ENCODE data around the gene NDUFC1.
"Not testable (repeated sequence)": the region's sequence is repeated elsewhere in the genome, so short reads cannot be mapped to it uniquely, and the experiment has no call there.

NDUFC1 gene

GRCh38 chr4:139301821-139302611 lies at the start of gene NDUFC1:
TSS of gene NDUFC1 (minus strand) at chr4:139302477. CDS start at chr4:139295798, 6,679 bp downstream.
- peak; percentile 51 for DNase-seq

DNA sequence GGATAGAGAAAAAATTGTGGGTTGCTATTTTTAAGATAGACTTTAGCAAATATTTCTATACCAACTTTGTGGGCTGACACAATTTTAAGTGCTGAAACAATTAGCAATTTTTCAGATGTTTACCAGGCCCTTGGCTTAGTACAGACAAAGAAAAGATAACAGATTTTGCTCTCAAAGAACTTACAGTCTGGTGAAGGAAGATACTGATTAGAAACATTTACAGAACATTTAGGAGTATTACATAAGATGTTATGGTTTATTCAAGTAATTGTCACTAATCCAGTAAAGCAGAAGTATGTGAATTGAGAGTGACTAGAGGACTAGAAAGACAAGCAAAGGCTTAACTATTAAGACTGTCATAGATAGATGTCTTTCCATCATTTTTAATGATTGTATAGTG lies 35.3 kb upstream of the NDUFC1 start:
- DNase-seq, result no peak

GRCh38 chr4:139333046-139333445 lies 30.8 kb upstream of the NDUFC1 start:
- no peak for DNase-seq

- DNase-seq, result no peak
These were observed 28.9 kb upstream of the NDUFC1 start for GRCh38 chr4:139331185-139331584.

- no peak for DNase-seq
These were observed 28.0 kb upstream of the NDUFC1 start for GRCh38 chr4:139330283-139330682.

- DNase-seq, result no peak
These were observed 27.5 kb upstream of the NDUFC1 start for GRCh38 chr4:139329665-139330200.

DNA sequence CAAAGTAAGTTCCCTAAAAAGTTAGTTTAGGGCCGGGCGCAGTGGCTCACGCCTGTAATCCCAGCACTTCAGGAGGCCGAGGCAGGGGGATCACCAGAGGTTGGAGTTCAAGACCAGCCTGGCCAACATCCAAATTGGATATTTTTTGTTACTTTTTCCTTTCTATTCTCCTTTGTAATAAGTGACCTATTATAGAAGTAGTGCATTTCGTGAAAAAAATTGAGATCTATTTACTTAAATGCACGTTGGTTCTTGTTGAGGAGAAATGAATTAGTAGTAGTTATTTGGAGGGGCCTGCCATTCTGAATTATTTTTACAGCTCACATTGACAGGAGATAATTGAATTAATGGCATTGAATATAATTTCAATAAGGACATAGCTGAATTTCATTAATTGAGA lies 22.3 kb upstream of the NDUFC1 start:
- no peak for DNase-seq

- not testable (repeated sequence) for DNase-seq
These were observed 20.3 kb upstream of the NDUFC1 start for GRCh38 chr4:139322541-139322940.

GRCh38 chr4:139322070-139322469 lies 19.8 kb upstream of the NDUFC1 start:
- not testable (repeated sequence) for DNase-seq

DNA sequence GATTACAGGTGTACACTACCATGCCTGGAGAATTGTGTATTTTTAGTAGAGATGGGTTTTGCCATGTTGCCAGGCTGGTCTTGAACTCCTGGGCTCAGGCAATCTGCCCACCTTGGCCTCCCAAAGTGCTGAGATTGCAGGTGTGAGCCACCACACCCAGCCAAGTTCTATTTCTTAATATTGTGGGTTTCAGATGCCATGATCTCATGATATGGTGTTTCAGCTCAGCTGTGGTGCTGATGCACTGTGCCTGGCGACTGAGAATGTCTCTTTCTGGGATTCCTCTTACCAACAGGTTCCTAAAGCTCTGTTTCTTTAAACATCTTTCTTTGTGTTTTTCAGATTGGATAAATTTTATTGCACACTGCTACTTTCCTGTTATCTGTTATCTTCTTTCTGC lies 17.3 kb upstream of the NDUFC1 start:
- no peak for DNase-seq

GRCh38 chr4:139317635-139318034 lies 15.4 kb upstream of the NDUFC1 start:
- no peak for DNase-seq

GRCh38 chr4:139316733-139317132 lies 14.5 kb upstream of the NDUFC1 start:
- no peak for DNase-seq

DNA sequence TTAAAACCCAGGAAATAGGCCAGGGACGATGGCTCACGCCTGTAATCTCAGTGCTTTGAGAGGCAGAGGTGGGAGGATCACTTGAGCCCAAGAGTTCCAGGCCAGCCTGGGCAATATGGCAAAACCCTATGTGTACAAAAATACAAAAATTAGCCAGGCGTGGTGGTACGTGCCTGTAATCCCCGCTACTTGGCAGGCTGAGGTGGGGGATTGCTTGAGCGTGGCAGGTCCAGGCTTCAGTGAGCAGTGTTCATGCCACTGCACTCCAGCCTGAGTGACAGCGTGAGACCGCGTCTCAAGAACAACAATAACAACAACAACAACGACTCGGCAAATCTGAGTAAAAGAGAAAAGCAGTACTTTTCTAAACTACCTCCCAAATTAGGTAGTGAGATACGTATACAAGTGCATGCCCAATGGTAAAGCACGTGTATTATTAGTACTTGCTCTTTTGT lies 13.0 kb upstream of the NDUFC1 start:
- no peak for DNase-seq

DNA sequence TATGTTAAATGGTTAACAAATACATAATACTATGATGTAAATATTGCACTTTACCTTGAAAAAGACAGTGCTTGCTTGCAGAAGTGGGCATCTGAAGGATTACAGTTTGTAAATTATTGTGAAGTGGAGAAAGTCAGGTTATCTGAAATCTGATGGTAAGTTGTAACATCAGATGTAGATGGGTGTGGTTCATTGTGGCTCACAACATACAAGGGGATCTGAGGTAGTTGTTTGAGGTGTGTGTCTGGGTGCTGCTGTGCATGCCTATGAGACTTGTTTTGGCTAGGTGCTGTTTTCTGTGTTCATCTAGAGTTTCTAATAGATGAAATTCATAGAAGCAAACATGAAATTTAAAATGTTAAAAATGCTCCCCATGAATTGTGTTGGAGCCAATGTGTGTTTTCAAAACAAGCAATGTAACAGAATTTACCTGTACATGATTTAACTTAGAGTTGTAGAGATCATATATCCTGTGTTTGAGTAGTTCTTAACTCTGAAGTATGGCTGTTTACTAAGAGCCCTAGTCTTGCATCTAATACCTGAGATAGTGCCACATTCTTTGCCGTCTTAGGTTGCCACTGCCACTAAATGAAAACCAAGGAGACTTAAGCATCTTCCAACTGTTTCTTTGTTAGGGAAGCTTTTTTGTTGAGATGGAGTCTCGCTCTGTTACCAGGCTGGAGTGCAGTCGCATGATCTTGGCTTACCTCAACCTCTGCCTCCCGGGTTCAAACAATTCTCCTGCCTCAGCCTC lies 11.9 kb upstream of the NDUFC1 start:
- DNase-seq, result no peak

DNA sequence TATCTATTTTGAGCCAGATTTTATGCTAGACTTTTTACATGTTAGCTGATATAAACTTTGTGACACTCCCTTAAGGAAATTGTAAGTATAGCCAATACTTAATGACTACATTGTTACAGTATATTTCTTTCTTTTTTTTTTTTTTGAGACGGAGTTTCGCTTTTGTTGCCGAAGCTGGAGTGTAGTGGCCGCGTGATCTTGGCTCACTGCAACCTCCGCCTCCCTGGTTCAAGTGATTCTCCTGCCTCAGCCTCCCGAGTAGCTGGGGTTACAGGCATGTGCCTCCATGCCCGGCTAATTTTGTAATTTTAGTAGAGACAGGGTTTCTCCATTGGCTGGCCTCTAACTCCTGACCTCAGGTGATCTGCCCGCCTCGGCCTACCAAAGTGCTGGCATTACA lies 11.1 kb upstream of the NDUFC1 start:
- not testable (repeated sequence) for DNase-seq

DNA sequence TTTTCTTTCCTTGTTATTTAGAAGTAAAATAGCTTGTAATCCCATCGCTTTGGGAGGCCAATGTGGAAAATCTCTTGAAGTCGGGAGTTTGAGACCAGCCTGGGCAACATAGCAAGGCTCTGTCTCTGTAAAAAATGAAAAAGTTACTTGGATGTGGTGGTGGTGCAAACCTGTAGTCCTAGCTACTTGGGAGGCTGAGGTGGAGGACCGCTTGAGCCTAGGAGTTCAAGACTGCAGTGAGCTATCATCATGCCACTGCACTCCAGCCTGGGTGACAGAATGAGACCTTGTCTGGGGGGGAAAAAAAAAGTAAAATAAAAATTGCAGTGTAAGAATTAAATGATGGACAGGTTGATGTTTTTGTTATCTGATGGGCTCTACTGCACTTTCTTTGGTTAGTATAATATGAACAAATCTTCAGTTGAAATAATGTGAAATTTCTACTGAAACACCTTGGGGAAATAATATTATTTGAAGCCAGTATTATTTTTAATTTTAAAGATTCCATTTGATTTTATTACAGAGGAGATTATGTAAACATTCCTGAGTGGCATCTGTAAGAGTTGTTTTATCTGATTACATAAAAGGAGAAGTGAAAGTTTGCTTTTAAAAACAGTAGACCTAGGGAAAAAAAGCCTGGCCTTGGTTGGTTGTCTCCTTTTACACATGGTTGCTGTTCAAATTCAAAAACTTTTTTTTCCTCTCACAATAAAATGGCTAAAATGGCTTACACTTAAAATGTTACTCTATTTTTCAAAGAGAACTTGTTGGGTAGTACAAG lies 10.5 kb upstream of the NDUFC1 start:
- no peak for DNase-seq

DNA sequence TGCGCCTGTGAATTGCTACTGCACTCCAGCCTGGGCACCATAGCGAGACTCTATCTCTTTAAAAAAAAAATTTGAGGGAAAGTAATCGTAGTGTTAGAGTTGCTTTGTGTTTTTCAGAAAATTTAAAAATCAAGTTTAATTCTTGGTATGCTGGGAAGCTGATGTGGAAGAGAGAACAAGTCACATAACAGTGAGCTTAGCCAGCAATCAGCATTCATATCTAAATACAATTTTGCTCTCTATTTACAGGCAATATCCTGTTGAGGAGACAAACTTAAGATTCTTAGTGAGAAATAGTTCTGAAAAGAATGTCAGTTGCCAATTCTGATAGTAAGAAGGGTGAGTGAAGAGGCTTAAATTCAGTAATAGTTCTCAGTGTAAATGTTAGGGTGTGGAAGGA lies 9.6 kb upstream of the NDUFC1 start:
- no peak for DNase-seq

- no peak for DNase-seq
These were observed 2.6 kb upstream of the NDUFC1 start for GRCh38 chr4:139304920-139305319.

DNA sequence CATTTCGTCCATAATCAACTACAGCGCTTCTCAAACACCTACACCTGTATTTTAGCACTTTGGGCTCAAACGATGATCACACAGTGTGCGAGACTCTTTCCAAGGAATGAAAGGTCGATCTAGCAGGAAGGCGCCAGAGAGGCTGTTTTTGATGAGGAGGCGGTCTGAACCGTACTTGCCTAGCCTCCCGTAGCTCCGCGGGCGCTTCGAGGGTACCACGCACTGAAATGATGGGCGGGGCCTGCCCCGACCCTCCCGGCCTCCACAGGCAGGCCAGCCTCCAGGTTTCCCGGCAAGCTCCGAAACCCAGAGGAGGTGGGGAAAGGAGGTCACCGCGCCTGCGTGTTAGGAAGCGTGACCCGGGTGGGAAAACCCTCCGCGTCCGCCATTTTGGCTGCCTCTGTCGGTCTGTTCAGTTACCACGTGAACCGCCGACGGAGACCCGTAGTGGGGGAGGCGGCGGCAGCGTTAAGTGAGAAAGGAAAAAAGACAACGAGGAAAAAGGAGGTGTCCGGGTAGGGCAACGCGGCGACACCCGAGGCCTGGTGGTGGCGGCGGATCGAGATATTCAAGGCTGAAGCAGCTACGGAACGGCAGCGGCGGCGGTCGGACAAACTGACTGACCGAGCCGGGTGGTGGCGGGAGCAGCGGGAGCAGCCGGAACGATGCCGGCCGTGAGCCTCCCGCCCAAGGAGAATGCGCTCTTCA lies 1.0 kb downstream of the NDUFC1 start, which contains the start of gene NAA15:
NAA15 (plus strand) TSS at position 393 of the 708 bp plus-strand sequence; CDS start at position 666, 273 bp downstream.
- DNase-seq, result peak; percentile 96

DNA sequence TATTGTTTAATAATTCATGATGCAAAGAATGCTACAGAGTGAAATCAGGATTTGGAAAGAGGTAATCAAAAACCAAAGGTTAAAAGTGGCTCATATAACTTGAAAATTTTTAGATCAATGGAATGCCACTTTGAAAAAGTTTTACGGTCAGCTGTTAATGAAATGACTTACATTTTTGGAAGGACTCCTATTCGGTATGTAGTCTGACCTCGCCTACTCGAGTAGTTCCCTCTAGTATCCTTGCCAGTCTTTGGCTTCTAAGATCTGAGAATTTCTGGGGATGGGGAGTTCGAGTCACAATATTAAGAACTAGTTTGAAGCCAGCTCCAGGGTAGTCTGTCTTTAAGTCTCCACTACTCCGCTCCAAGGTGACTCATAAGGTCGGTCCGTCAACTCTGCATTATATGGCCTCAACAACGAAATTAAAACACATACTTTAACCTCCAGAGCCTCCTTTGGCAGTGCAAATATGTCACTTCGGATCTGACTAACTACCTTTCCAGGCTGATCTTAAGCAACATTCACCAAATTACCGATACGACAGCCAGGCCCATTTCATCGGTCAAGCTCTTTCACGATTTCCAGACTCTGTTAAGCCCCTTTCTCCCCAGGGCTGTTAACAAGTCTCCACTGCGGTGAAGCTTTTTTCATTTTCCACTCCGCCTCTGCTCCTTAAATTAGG lies 1.7 kb downstream of the NDUFC1 start:
- DNase-seq, result no peak

- no peak for DNase-seq
These were observed 2.7 kb downstream of the NDUFC1 start for GRCh38 chr4:139299536-139299935.

- DNase-seq, result no peak
These were observed 5.3 kb downstream of the NDUFC1 start for GRCh38 chr4:139297001-139297410.
